Measurements from ENCODE around the gene NINJ2. TPM values are rescaled to one million over a fixed set of nuclear protein-coding genes. Genes with fewer than 3 reads are reported as not detected.

The NINJ2 gene
- total RNA-seq, 2 experiments from 2014 or later, result 1.4 to 1.9 TPM

DNA sequence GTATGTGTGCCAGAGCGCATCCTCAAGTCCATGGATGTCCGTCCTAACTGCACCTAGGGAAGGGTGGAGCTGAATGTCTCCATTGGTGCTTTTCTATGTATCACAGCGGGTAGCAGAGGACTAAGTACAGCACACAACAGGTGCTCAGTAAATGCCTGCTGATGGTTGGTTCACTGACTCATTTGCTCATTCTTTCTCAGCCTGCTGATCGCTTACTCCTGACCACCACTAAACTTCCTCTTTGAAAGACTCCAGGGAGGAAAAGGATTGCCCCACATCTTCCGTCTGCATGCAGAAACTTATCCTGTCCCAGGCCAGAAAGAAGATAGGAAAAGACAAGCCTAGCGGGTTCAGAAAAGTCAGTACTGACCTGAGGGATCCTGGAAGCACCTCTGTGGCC, 137.2 kb downstream of the NINJ2 start:
- DNase-seq, result no peak
- H3K27ac Mint-ChIP-seq, result no peak overlapping the region
- H3K4me1 Mint-ChIP-seq, result no peaks in the 10 kb centered on the region
- no peaks in the 10 kb centered on the region for H3K27me3 Mint-ChIP-seq
- H3K9me3 Mint-ChIP-seq, result no peaks in the 10 kb centered on the region
- H3K36me3 Mint-ChIP-seq, result no peaks in the 10 kb centered on the region
- H3K4me3 Mint-ChIP-seq, result no peak overlapping the region

DNA sequence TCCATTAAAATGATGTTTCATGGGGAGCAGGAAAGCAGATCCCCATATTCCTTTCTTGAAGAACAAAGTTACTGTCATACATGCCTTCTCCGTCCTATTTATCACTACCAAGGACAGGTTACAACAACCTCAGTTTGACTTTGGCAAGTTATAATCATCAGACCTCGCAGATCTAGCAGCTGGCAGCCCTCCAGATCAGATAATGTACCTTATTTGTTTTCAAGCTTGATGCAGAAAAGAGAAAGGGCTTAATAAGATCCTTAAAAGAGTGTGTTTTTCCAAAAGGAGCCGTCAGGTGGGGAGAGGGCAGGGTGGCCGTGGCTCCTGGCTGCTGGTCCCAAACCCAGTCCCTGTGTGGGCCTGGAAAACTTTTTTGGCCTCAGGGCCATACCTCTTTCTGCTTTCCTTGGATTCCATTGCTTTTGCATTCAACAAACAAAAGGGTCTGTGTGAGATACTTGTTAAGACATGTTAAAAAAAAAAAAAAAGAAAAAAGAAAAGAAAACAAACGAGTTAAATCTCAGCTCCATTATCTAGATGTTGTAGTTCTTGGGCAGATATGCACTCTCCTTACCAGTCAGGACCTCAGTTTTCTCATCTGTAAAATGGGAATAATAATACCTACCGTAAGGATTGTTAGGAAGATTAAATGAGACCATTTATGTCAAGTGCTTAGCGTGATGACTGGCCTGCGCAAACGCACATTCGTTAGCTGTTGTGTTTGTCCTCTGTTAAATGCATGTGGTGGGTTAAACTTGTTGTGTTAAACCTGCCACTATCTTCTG, 138.9 kb downstream of the NINJ2 start:
- peaks cover 6% of the 10 kb centered on the region for H3K27me3 Mint-ChIP-seq
- no peaks in the 10 kb centered on the region for H3K9me3 Mint-ChIP-seq
- H3K4me3 Mint-ChIP-seq, result no peak overlapping the region
- no peak for DNase-seq
- H3K36me3 Mint-ChIP-seq, result no peaks in the 10 kb centered on the region
- H3K4me1 Mint-ChIP-seq, result no peaks in the 10 kb centered on the region
- H3K27ac Mint-ChIP-seq, result no peak overlapping the region

DNA sequence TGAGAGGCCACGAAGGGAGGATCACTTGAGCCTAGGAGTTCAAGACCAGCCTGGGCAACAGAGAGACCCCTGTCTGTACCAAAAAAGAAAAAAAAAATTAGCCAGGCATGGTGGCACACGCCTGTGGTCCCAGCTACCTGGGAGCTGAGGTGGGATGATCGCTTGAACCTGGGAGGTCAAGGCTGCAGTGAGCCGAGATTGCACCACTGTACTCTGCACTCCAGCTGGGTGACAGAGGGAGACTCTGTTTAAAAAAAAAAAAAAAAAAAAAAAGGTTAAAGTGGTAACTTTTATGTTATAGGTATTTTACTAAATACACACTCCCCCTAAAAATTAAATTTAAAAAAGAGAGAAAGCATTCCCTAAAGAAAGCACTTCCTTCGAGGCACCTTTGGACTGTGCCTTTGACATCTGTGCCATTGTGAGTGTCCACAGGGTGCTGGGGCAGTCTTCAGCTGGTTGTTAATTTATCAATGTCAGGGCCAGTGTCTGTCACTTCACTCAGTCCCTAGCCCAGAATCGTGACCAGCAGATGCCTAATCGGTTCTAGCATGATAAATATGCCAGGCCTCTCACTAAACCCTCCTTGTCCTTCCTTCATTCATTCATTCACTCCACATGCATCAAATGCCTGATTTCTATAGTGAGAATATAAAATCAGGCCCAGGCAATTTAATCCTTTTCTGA, 140.4 kb downstream of the NINJ2 start:
- DNase-seq, result no peak
- H3K36me3 Mint-ChIP-seq, result no peaks in the 10 kb centered on the region
- no peaks in the 10 kb centered on the region for H3K4me1 Mint-ChIP-seq
- no peak overlapping the region for H3K27ac Mint-ChIP-seq
- H3K9me3 Mint-ChIP-seq, result no peaks in the 10 kb centered on the region
- H3K4me3 Mint-ChIP-seq, result no peak overlapping the region
- peaks cover 6% of the 10 kb centered on the region for H3K27me3 Mint-ChIP-seq

DNA sequence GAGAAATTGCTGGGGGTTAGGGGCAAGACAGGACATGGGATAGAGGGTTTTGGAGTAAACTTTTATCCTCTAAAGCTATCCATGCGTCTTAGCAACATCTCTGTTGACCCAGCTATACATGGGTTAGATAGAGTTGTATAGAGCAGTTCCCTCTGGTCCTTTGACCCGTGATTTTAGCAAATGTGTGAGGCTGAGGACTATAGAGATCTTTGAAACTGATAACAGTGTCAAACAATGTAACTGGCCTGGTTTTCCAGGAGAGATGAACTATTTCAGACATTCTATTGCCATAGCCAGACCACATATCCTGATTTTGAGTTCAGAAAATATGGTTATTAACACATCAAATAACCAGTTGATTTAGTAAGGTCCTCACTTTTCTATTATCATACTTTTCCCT, 143.1 kb downstream of the NINJ2 start:
- H3K27ac Mint-ChIP-seq, result no peak overlapping the region
- no peaks in the 10 kb centered on the region for H3K4me1 Mint-ChIP-seq
- no peaks in the 10 kb centered on the region for H3K9me3 Mint-ChIP-seq
- H3K4me3 Mint-ChIP-seq, result no peak overlapping the region
- DNase-seq, result no peak
- no peaks in the 10 kb centered on the region for H3K36me3 Mint-ChIP-seq
- H3K27me3 Mint-ChIP-seq, result peaks cover 6% of the 10 kb centered on the region

DNA sequence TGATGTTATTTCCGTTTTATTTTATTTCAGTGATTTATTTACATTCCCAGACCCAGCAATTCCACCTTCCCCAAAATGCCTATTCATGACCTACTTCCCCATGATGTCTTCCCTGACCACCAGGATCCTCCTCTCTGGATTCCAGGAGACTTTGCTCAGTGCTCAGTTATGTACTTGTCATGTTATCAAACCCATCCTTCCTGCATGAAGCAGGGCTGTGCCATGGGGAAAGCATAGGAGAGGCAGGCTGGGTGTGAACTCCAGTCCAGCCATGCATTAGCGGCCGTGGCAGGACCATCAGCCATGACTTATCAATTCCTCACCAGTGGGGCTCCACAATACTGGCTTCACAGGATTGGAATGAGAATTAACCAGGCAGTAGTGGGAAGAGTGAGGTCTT, 145.7 kb downstream of the NINJ2 start:
- no peak for DNase-seq
- H3K27me3 Mint-ChIP-seq, result peaks cover 12% of the 10 kb centered on the region
- no peak overlapping the region for H3K4me3 Mint-ChIP-seq
- H3K36me3 Mint-ChIP-seq, result no peaks in the 10 kb centered on the region
- H3K9me3 Mint-ChIP-seq, result no peaks in the 10 kb centered on the region
- H3K27ac Mint-ChIP-seq, result no peak overlapping the region
- H3K4me1 Mint-ChIP-seq, result no peaks in the 10 kb centered on the region

Other genes with a start within 250 kb of the NINJ2 start
- 1 to 10 TPM in 1 of 2 experiments, under 1 TPM in 1; 0.66 to 1.1 TPM for gene B4GALNT3, start 203.5 kb downstream of the NINJ2 start, total RNA-seq
- 100 to 1,000 TPM; 117 to 118 TPM for gene WNK1, start 89.1 kb upstream of the NINJ2 start, total RNA-seq

Measured in activated naive CD8-positive, alpha-beta T cell treated with anti-CD3 and anti-CD28 coated beads for 36 hours (primary cell).